Iris pigment epithelial cell (primary cell): ENCODE data around the gene NTM.

Experiments used
- DNase-seq: peaks from one replicate; pipeline ENCODE4 v3.0.0-alpha.2; 2011; ENCODE audit warnings: low read depth

NTM gene

DNA sequence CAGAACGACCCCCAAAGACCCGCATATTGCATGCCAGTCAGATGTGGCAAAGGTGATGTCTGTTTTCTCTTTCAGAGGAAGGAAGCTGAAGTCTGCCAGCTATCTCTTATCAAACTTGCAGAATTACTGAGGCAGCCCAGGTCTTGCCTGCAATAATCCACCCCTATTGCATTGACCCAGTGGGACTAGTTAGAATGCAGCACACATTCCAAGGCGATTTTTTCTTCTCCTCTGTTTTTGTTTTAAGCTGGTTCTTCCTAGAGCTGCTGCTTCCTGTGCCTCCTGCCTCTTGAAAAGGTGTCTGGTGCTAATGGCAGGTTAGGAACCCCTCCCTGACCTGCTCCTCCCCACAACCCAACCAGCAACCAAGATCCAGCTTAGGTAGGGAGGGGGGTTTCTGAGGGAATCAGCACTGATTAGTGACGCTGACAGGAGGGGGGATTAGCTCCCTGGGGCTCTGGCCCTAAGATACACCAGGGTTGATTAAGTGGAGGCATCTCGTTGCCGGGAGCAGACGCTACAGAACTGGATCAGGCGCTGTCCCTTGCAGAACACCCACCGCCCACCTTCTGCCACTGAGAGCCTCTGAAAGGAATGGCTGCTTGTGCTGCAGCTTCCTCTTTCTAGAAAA is 2.8 kb downstream of the NTM start:
- DNase-seq: no peak

DNA sequence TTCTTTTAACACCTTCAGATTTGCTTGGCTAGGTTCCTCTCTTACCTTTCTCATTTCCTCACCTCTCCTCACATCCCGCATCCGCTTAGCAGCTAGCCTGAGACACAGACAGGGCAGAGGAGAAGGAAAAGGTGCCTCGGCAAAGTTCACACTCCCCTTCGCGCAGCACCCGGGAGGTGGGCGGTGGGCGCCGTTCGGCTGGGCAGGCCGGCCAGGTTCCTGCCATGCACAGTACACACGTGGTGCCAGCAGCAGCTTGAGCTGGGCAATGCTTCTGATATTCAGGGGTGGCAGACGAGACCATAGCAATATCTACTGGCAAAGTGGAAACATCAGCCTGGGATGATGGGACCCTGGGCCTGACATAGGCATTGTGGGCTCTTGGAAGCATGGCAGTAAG is 3.3 kb downstream of the NTM start:
- DNase-seq: no peak

DNA sequence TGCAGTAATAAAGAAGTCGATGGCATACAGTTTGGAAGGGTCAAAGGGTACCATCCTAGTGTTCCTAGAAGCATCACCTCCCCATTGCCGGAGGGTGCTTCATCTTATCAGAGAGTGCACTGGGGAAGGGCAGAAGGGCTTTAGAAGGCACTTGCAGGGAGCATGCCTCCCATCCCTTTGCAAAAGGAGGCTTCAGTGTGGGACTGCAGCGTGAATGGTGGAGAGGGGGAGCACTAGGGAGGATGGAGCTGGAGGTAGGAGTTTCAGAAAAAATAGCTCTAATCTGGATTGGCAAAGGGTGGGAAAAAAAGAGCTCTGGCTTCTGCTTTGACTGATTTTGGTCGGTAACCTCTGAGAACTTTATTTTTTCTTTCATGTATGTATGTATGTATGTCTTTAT is 5.0 kb downstream of the NTM start:
- no peak for DNase-seq

DNA sequence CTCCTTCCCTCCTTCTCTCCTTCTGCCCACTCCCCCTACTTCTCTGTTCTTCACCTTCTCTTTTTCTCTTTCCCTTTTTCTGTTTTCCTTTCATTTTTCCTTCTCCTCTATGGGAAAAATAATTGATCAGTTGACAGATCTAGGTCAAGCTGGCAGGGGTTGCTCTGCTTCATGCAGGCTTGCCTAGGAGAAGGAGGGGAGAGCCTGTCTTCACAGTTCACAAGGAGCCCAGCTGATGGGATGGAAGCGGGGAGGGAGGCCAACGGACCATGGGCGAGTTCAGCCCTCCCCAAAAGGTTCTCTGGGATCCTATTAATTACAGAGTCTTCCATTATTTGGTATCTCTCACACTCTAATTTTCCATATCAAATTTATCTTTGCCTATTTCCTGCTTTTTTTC is 5.5 kb downstream of the NTM start:
- no peak for DNase-seq

DNA sequence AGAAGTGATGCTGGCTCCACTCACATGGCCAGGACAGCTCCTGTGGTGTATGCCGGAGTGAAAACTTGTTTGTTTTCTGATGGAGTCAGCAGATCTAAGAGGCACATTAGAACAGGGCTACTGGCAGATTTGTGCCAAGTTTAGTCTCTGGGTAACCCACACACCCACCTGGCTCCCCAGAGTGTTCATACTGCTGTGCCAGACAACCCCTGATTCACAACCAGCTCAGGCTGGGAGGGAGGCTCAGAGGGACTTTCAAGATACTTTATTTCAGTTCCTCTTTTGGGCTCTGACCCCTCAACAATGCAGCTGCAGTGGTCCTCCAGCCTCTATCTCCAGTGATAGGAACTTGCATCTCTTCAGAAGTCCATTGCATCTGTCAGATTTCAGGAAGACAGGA is 8.5 kb downstream of the NTM start:
- no peak for DNase-seq

DNA sequence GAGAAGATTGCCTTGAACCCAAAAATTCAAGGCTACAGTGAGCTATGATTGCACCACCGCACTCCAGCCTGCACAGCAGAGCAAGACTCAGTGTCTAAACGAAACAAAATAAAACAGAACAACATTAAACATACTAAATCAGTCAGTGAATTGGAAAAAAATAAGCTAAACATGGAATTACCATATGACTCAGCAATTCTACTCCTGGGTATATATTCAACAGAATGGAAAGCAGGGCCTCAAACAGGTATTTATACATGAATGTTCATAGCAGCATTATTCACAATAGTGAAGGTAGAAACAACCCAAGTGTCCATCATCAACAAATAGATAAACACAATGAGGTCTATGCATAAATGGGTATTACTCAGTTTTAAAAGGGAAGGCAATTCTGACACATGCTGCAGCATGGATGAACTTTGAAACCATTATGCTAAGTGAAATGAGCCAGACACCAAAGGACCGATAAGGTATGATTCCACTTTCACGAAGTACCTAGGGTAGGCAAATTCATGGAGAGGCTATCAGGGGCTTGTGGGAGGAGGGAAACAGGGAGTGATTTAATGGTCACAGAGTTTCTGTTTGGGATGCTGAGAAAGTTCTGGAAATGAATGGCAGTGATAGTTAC is 15.5 kb downstream of the NTM start:
- no peak for DNase-seq

DNA sequence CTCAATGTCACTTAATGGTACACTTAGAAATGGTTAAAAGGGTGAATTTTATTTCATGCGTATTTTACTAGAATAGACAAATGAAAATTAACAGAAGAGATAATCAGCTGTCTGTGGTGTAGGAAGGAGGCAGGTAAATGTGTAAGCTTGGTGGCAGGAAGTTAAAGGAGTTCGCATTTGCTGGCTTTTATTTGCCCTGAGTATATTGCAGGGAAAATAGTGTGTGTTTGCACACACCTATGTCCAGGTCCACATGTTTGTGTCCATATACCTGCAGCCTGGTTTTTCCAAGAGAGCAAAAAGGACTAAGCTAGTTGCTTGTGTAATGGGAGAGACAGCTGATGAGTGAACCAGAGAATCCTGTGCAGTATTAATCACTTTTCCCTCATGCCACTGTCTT is 16.0 kb downstream of the NTM start:
- no peak for DNase-seq

DNA sequence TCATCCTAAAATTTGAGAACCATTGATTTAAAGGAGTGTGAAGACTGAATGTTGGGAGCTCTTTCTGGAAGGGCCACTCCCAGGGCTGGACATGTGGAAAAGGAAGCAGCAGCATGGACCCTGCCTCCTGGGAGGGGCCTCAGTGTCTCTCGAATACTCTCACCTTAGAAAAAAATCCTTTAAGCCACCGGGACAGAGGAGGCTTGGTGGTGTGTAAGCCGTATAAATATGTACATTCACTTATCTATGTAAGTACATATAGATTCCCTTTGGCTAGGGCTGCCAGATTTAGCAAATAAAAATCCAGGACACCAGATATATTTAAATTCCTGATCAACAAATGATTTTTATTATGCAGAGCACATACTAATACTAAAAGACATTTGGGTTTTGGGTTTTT is 17.6 kb downstream of the NTM start:
- no peak for DNase-seq

DNA sequence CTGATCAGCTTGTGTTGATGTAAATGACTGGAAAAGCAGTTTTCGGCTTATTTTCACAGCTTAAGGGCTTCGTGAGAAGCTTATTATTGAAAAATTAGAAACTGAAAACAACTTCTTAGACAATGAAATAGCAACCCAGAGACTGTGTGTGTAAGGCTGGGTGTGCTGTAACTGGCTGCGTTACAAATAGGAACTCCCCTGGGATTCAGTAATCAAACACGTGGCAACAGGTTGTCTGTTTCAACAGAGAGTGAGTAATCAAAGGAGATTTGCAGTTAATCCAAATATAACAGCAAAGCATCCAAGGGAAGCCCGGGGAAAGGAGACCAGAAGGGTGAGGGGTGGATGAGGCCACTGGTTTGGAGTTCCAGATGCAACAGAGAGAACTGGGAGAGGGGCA is 19.2 kb downstream of the NTM start:
- DNase-seq: no peak

DNA sequence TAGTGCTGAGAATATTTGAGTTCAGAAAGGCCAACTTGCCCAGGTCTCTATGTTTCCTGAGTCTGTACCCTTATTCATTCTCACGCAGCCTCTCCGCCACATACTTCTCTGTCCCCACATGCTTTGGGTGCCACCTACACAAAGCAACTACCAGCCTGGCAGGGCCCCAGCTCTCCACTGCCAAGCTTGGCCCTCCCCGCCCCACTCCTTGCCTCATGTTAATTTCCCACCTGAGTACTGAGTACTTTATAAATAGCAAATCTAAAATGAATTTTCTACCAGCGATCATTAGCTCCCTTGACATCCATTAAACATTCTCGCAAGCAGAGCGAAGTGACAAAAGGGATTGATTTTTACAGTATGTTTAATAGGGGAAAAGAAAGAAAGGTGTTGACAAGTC is 20.8 kb downstream of the NTM start:
- DNase-seq: no peak

DNA sequence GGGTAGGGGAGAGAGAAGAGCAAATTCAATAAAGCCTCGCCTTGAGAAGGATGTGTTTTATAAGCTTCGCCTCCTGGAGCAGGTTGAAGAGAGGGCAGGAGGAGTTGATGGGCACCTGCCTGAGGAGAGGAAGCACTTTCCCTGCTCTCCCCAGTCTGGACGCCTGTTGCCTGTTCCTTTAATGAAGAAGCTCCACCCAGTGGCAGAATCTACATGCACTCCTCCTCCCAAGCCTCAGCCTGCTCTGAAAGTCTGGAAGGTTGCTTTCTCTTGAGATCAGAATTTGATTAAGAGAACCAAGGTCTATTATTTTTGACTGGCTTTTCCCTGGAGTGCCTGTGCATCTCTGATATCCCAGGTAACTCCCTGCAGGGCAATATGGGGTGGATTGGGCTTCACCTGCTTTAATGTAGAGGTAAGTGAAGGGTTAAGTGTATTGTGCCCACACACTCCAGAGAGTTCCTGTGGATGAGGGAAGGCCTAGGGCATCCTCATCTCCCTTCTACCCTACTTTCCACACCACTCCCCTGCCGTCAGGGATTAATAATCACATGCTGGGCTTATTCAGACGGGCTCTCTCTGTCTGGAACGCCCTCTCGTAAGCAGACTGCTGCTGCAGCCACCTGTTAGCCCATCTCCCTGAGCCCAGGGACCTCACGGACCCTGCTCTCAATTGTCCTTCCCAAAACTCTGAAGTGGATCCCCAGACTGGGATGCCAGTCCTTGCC is 22.3 kb downstream of the NTM start:
- DNase-seq: no peak

DNA sequence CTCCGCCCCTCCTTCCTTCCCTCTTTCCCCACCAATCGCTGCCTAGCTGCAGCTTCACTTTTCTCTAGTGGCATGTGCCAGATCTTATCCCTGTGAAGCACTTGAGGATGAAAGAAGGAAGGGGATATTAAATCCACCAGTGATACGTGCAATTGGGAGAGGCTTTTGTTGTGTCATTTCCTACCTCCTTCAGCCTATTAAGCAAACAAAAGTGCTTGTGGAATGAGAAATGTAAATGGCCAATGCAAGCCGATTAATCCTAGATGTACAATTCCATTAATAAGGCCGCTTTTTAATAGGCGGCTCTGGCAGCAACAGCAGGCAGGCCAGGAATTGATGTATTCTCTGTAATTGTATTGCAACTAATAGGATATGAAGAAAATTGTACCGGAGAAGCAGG is 23.3 kb downstream of the NTM start:
- no peak for DNase-seq

DNA sequence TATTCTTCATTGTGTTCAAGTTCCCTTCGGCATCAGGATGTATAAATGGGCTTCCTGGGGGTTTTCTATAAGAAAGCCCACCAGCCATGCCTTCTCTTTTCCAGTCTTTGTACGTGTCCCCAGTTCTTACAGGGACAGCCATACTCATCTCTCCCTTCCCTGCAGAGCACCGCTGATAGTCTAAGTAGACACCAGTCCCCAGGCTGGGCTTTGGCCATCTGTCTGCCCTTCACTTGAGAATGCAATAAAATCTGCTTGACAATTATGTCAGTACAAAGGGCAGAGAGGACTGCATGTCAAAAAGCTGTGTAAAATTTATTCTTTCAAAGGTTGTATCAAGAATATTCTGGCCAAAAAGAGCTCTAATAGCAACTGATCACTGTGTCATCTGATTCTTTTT is 27.3 kb downstream of the NTM start:
- DNase-seq: no peak

DNA sequence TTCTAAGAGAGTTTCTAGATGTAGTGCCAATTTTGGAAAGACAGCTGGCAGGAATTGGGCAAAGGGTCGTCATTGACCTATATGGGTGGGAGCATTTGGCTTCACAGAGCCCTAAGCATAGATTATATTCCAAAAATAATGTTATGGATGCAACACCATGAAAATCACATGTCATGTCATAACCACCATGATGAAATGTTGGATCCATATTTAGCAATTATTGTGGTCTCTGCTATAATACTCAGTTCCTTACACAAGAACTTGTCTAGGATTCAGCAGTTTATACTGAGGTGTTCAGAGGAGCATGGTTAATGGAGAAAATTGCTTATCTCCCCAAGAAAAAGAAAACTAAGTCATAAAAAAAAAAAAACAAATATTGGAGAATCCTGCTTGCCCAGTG is 31.6 kb downstream of the NTM start:
- no peak for DNase-seq

DNA sequence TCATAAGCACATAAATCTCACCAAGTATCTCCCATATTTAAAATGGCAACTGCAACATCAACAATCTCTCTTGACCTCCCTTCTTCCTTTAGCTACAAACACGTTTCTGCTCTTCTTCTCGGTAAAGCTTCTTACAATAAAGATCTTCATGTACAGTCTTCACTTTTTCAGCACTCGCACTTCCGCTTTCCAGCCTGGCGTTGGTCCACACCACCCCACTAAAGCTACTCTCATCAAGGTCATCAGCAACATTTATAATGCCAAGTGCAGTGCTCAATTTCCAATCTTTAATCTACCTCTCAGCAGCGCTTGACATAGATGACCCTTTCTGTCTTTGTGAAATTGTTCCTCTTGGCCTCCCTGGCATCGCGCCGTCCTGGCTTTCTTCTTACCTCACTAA is 33.6 kb downstream of the NTM start:
- DNase-seq: no peak

DNA sequence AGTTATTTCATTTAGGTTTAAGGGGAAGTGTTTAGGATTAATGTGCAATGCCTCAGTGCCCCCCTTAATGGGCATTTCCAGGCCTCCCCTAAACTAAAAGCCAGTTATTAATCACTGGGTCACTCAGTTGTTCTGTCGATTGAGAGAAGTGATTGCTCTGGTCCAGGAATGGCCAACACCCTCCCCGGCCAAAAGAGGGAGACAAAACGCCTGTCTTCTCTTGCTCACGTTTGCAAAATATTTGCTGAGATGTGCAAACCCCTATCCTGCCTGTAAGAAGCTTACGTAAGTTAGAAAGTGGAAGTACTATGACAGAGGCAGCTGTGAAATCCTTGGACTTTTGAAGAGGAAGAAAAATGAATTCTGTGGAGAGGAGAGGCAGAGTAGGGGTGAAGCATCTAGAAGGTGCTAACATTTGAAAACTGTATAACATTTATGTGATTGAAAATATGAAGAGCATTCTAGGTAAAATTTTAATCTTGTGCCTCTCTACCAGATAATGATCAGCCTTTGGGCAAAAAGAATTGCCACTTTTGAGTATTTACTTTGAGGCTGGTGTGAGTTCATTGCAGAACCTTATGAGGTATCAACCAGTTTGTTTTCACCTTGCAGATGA is 37.7 kb downstream of the NTM start:
- DNase-seq: peak; percentile 9

DNA sequence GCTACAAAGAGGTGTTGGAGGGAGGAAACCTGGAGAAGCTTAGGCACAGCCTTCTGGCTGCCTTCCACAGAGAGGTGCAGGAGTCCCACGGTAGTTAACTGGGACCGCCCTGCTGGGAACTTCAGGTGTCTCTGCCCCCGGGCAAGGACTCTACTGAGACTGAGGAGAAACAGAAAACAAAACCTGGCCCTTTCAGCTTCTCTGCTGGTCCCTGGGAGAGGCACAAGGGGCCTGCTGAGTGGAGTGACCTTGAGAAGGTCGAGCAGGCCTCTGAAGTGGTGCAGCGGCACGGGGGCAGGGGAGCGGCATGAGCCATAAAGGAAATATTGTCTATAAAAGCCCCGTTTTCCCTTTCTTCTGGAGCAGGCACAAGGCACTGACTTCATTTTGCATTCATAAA is 38.9 kb downstream of the NTM start:
- no peak for DNase-seq

DNA sequence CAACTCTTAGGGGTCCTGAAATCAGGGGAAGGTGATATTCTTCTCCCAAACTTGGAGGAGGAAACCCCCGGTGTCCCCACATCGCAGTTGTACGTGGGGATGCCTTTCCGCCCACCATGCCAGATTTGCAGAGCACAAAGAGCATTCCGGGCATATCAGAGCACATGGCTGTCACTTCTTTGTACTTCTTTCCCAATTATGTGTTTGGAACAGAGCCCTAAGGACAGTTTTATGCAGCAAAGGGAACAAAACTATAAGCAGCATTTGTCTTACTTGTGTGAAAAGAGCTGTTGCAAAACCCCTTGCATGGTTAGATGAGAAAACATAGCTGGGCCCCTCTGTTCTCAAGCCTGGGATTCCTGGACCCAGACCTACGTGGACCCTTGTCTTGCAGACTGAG is 41.2 kb downstream of the NTM start:
- no peak for DNase-seq

DNA sequence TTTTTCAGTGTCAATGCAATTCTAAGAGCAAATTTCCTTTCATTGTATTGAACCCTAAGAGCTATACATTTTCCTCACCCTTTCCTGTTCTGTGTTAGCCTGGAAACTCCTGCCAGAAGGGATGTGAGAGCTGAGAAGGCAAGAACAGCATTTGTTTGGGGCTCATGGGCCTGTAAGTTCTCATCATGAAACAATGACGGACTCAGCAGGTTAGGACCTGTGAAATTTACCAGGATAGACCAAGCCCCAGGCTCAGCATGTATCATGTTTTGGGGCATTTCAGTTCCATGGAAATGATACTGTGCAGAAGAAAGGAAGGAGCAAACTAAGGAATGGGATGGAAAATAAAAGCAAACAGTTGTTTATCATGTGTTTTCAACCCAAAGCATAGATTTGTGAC is 41.6 kb downstream of the NTM start:
- no peak for DNase-seq

DNA sequence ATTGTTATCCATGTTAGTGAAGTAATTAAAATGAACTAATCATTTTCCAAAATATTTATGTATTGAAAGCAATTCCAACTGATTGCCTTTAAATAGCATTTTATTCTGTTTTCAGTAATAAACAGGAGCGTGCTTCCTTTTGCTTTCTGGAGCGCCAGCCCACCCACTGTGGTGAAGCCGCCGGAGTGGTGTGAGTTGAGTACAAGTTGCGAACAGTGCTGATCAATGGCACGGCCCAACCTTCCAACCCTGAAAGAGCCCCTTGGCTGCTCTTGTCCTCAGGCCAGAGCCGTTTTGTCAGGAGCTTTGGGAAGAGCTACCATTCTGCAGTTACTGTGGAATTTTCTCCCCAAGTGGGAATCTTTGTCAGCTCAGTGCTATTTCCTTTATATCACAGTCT is 42.8 kb downstream of the NTM start:
- DNase-seq: no peak

DNA sequence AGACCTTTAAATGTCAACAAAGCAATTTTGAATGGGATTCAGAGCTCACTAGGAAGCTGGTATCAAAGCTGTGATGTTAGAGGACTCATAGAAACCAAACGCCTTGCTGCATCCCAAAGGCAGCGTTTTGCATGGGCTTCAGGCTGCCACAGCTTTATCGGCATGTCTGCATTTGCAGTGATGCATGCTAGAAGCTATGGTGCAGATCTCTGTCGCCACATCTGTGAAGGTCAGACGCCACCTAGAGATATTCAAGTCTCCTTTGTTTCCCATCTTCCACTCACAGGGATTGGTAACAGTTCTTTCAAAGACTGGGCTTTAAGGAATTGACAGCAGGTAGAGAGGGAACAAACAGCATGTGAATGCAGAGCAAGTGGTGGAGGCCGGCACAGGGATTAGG is 47.8 kb downstream of the NTM start:
- no peak for DNase-seq

DNA sequence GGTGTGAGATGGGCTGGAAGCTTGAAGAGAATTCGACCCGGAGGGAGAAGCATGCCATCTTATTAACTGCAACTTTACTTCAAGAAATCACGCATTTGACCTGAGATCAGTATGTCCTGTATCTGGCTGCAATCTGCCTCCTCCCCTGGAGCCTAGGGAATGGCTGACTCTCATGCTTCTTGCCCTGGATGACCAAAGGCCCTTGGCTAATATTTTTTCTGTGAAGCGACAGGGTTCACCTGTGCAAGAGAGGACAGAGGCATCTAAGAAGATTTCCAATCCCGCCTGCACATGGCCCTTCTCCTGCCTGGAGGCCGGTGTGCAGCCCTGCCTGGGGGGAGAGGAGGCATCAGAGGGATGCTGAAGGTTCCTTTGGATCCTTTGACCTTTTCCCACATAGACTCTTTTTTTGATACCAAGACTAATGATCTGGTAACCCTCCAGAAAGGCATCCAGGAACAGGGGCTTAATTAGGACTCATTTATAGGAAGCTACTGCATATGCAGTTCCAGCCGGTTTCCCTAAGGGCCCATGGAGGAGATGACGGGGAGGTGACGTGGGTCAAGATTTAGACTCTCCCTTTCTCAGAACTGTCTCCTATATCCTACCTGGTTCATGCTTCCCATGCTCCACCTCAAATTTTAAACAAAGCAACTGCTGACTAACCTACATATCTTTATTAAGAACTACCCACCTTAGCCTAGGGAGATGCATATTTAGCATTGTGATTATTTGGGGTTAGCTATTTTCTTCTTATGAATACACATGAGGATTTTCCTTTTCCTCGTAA is 50.8 kb downstream of the NTM start:
- DNase-seq: no peak

DNA sequence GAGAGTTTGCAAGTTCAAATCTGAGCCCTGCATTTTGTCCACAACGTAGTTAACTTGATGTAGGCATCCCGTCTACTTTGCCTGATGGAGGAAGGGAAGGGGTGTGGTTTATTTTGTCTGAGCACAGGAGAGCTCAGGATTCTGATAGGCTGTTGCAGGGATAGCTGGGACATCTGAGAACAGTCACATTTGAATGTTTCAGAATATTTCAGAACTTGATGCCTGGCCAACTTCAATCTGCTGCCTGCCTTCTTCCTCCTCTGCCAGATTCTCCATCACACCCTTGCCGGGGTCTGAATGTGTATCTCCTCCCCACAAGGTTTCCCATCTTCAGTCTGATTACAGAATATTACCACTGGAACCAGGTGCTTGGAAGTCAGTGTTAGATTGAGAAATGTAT is 51.6 kb downstream of the NTM start:
- no peak for DNase-seq
